SH-SY5Y (cell line): ENCODE data around the gene C2orf81.
A peak's percentile ranks its signal among the peaks of the same experiment; 100 is the strongest.

Source experiments
- GATA2 ChIP-seq: IDR thresholded peaks from 2 replicates; pipeline ENCODE4 v1.6.1; 2011; ENCODE audit warnings: mild to moderate bottlenecking, low read depth, low read length
- GATA3 ChIP-seq: IDR thresholded peaks from 2 replicates; pipeline ENCODE4 v1.6.1; 2011; ENCODE audit warnings: low read depth, mild to moderate bottlenecking, low read length, moderate library complexity

C2orf81 gene

DNA sequence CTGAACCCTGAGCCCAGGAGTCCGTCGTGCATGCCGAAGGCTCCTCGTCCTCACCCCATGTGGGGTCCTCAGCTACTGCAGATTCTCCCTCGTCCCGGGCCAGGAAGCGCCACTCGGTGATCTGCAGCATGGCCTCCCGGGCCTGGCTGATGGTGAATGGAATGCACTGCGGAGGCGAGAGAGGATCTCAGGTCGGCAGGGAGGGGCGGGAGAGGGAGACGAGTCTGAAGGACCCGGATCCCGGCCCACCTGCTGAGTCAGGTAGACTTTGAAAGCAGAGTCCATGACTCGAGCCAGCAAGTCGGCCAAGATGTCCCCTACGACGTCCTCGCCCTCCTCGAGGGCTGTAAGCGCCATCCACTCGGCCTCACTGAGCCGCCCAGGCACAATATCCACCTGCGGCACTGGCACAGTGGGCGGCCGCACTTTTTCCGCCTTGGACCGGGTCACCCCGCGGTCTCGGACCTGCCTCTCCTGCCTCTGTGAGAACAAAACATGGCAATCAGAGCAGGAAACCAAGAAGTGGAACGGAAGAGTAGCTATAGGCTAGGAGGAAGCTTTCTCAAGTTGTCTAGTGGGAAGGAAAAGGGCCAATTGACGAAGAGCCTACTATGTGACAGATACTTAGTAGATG, 5.5 kb downstream of the C2orf81 start:
- no peak for TF ChIP-seq GATA3
- no peak for TF ChIP-seq GATA2

GRCh38 chr2:74414881-74415761, 6.3 kb downstream of the C2orf81 start:
- no peak for TF ChIP-seq GATA2
- TF ChIP-seq GATA3: no peak

DNA sequence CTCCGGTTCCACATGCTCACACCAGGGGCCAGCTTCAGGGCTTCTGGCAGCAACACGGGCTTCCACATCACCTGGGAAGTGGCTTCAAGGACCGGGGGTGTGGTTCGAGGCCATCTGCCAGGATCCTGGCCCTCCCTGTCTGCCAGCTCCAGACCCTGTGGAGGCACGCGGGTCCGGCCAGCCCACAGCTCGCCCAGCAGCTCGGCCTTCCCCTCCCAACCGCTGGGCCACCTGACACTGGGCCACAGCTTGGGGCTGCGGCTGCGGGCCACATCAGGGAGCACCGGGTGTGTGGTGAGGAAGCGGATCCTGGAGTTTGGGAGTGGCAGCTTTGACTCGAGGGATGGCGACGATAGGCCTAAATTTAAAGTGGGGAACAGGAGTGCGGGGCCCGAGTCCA, 7.0 kb downstream of the C2orf81 start:
- TF ChIP-seq GATA2: no peak
- no peak for TF ChIP-seq GATA3

- TF ChIP-seq GATA3 (no peak), GATA2 (no peak)
Observed at GRCh38 chr2:74413001-74413698, 8.3 kb downstream of the C2orf81 start.

DNA sequence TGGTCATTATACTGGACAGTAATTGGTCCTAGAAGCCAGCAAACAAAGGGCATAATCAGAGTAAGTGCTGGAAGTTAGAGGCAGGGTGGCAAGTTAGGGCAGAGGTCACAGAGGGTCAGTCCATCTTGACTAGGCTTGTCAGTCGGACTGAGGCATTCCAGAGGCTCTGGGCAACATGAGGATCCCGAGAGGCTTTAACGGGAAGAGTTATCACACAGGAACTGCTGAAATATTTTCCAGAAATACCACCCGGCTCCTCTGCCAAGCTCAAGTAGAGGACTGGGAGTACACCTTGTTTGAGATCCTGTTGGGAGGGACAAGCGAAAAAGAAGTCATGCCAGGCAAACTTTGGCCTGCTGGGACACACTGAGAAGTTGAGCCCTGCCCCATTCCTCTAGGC, 13.7 kb downstream of the C2orf81 start:
- no peak for TF ChIP-seq GATA3
- TF ChIP-seq GATA2: no peak

- TF ChIP-seq GATA2: no peak
- TF ChIP-seq GATA3: no peak
Observed at GRCh38 chr2:74406035-74406434, 15.4 kb downstream of the C2orf81 start.

- TF ChIP-seq GATA2: no peak
- TF ChIP-seq GATA3: no peak
Observed at GRCh38 chr2:74401891-74402290, 19.5 kb downstream of the C2orf81 start.

DNA sequence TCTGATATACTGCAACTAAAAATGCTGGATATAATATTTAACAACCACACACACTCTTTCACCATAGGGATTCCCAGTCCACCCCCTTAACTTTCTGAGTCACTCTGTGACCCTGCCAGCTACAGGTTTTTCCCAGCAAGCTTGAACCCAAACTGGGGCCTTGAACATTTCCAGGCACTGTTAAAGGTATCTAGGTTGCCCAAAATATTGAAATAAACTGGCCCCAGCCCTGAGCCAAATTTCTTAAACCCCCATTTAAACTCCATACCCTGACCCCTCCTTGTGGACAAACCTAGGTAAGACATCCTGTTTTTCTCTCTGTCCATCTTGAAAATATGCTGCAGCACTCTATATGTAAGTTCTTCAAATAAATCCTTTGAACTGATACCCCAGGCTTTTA, 21.6 kb downstream of the C2orf81 start:
- no peak for TF ChIP-seq GATA2
- no peak for TF ChIP-seq GATA3

GRCh38 chr2:74396149-74396548, 25.3 kb downstream of the C2orf81 start:
- TF ChIP-seq GATA2 (no peak), GATA3 (no peak)

DNA sequence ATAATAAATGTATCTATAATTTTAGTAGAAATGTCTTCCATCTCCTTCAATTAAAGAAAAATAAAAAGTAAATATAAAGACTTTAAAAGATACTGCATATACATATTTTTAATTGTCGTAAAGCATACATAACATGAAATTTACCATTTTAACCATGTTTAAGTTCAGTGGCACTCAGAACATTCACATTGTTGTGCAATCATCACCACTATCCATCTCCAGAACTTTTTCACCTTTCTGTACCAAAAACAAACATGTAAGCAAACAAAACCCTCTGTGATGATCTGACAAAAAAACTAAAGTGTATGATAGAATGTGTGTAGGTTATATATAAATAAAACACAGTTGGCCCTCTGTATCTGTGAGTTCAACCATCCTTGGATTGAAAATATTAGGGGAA, 27.9 kb downstream of the C2orf81 start:
- TF ChIP-seq GATA2: no peak
- TF ChIP-seq GATA3: no peak

GRCh38 chr2:74392449-74392743, 29.0 kb downstream of the C2orf81 start:
- TF ChIP-seq GATA3: no peak
- no peak for TF ChIP-seq GATA2

DNA sequence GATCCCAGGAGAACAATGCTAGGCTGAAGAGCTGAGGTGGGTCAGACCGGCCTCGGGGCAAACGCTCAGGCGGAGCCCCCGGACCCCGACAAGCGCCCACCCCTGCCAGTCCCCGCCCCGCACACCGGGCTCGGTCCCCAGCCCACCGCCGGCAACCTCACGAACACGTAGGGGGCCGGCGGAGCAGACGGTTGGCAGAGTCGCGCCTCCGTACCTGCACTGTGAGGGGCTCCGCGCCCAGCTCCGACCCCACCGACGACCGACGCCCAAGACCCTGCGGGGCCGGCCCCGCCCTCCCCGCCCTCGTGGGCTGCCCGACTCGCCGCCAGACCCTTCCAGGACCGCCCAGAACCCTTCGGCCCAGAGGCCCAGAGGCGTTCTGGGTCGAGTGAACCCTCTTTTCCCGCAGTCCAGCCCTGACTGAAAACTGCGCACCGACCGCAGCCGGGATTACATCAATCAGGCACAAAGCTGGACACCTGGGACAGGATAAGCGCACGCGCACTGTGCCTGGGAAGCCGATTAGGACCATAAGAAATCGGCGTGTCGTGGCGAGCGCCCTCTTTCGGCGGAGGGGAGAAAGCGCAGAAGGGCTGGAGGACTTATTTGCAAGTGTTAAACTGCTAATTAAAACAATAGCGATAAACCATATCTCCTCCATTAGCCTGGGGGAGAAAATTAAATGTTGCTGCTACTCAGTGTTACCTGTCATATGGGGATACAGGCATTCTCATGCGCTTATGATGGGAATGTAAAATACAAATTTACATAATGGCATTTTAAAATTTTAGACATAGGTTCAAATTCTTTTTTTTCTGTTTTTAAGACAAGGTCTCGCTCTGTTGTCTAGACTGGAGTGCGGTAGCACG, 29.6 kb downstream of the C2orf81 start:
- TF ChIP-seq GATA3: no peak
- TF ChIP-seq GATA2: 0 out of 2 replicates have a peak, but pooled peaks have one; percentile 31

- TF ChIP-seq GATA3: peak; percentile 93
- TF ChIP-seq GATA2: peak; percentile 95
Observed at GRCh38 chr2:74391209-74391579, 30.2 kb downstream of the C2orf81 start.

GRCh38 chr2:74390606-74391005, 30.8 kb downstream of the C2orf81 start:
- TF ChIP-seq GATA2 (no peak), GATA3 (no peak)
